AG09309 (cell line): ENCODE results near the gene AP2B1.

Source experiments
- DNase-seq: peaks from one replicate; pipeline ENCODE4 v3.0.0-alpha.2; 2010; ENCODE audit warnings: low read depth
- H3K4me3 ChIP-seq: 2 replicates; pipeline ENCODE4 v1.5.1; 2011; ENCODE audit warnings: mild to moderate bottlenecking, low read depth, low read length, moderate library complexity; ENCODE audit not compliant: control insufficient read depth
- TF ChIP-seq, protein P1 (sequence below): IDR thresholded peaks from 2 replicates; pipeline ENCODE4 v1.5.1; 2011; ENCODE audit warnings: mild to moderate bottlenecking, low read depth, low read length, inconsistent platforms; ENCODE audit not compliant: insufficient read depth, control insufficient read depth; ENCODE audit errors: missing control alignments

AP2B1 gene

DNA sequence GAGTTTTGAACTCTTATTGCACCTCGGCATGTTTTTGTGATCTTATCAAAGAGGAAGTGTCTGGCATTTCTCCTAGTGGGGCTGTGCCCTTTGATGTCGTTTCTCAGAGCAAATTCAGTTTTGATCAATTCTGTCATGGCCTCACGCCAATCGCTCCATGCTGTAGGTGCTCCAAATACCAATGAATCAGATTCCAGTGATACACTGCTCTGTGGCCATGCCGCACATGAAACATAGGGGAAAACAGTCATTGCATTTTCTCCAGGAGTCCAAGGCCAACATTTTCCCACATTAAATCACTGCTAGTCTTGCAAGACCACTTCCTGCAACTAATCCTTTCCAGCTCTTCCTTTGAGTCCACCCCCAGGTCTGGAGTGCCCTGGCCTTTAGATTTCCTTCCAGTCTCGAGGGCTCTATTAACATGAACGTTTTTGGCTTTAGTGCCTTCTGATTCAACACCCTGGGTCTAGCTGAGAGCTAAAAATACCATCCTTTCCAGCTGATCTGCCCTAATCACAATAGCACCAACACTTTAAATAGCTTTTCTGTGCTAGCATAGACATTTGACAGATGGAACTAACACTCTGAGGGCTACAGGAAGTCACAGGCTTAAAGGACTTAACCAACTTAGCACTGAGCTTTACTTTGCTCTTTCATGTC lies 126.1 kb downstream of the AP2B1 start:
- H3K4me3 ChIP-seq, result no peak overlapping the region
- DNase-seq, result peak; percentile 95

DNA sequence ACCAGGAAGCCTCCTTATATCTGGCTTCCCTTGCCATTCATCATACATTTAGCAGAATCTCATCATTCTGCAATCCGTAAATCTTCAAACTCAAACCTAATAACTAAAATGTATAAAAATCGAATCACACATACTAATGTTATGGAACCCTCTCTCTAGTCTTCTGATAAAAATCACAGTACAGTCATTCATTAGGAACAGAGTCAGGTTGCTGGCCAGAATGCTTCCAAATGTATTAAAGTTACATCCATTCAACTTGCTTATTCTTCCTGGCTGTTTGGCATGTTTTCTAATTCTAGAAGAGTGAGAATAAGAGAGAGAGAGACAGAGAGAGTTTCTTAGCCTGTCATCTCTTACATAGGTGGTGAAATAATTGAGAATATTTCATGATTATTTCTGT lies 127.9 kb downstream of the AP2B1 start:
- TF ChIP-seq, protein P1, sequence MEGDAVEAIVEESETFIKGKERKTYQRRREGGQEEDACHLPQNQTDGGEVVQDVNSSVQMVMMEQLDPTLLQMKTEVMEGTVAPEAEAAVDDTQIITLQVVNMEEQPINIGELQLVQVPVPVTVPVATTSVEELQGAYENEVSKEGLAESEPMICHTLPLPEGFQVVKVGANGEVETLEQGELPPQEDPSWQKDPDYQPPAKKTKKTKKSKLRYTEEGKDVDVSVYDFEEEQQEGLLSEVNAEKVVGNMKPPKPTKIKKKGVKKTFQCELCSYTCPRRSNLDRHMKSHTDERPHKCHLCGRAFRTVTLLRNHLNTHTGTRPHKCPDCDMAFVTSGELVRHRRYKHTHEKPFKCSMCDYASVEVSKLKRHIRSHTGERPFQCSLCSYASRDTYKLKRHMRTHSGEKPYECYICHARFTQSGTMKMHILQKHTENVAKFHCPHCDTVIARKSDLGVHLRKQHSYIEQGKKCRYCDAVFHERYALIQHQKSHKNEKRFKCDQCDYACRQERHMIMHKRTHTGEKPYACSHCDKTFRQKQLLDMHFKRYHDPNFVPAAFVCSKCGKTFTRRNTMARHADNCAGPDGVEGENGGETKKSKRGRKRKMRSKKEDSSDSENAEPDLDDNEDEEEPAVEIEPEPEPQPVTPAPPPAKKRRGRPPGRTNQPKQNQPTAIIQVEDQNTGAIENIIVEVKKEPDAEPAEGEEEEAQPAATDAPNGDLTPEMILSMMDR, result no peak
- no peak for DNase-seq
- no peak overlapping the region for H3K4me3 ChIP-seq

More for the DNA sequence above, 126.1 kb downstream of the AP2B1 start:
- TF ChIP-seq, protein P1, result no peak

DNA sequence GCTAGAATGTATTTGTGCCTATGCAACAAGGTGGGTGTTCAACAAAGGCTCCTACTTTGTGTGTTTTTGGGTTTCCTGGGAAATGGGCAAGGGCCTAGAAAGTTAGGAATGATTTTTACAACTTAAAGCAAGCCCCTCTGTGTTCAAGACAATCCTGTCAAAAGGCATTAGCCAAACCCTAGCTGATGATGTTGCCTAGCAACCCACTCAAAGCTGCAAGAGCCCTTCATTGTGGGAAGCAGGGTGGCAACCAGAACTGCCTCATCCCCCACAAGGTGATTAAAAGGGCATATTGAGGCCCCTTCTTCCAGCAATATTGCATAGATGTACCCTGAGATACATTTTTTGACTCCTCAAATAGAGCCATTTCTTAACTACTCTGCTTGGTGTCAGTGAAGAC lies 128.3 kb downstream of the AP2B1 start:
- no peak for DNase-seq
- TF ChIP-seq, protein P1, result no peak
- H3K4me3 ChIP-seq, result no peak overlapping the region

DNA sequence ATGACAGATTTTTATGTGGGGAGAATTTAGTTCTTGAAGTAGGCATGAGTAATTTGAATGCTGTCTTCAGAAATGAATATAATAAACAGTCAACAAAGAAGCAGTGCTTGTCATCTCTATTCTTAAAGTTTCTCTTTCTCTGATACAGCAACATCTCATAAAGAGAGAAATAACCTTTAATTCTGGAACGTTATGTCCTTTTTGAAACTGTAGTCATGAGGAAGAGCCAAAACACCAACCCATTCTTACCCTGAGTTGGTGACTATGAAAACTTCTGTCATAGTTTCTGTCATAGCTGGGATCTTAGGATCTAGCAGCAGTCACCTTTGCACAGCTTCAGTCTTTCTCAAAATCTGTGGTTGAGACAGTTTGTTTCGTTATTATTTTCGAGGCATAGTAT lies 129.1 kb downstream of the AP2B1 start:
- H3K4me3 ChIP-seq, result no peak overlapping the region
- TF ChIP-seq, protein P1, result no peak
- DNase-seq, result no peak

DNA sequence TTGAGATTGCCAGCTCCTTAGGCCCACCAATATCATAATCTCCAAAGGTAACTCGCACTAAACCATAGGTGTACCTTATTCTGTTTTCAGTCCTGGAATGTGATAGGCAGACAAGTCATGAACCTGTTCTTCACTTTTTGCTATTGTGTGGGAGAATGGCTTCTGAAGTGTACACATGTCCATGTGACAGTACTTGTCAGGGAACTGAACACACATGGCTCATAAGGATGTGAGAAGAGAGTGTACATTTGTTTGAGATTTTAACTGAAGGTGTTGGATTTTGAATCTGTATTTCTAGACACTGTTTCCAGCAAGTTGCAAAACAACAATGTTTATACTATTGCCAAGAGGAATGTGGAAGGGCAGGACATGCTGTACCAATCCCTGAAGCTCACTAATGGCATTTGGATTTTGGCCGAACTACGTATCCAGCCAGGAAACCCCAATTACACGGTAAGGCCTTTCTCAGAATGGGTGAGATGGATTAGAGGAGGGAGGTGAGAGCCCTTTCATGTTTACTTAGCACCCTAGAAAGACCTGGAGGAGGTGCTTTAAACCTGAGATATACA lies 129.9 kb downstream of the AP2B1 start:
- TF ChIP-seq, protein P1, result no peak
- H3K4me3 ChIP-seq, result no peak overlapping the region
- no peak for DNase-seq

DNA sequence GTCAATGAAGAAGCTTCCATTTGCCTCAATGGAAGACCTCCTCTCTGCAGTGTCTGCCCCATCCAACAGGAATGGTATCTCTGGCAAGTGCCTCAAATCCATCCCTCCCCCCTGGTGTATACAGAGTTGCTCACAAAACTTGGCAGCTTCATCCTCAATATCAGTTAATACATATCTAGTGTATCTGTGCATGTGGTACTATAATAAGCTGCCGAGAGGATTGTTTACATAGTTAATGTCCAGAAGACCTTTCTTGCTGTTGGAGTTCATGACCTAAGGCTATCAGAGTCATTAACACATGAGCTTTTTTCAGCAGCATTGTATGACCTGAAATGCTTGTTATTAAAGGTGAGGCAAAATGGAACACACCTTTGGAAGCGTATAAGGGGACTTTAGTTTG lies 130.4 kb downstream of the AP2B1 start:
- H3K4me3 ChIP-seq, result no peak overlapping the region
- no peak for DNase-seq
- TF ChIP-seq, protein P1, result no peak
